HL-60 (cell line): ENCODE data around the gene NLRC5.

Experiments used
- DNase-seq, 2 experiments: peaks; one replicate each; pipeline ENCODE4 v3.0.0-alpha.2; 2010 to 2020; ENCODE audit warnings: low read depth in 1 of 2, low spot score in 1 of 2
- H3K27ac ChIP-seq: fragments of 250-450 bp; sonication (Bioruptor Pico); replicated peaks from 2 replicates; pipeline ENCODE4 v1.5.1; 2020; ENCODE audit warnings: mild to moderate bottlenecking, moderate library complexity
- H3K27me3 ChIP-seq: fragments of 250-450 bp; sonication (Bioruptor Pico); 2 replicates; pipeline ENCODE4 v1.5.1; 2021; ENCODE audit warnings: mild to moderate bottlenecking, moderate library complexity; ENCODE audit not compliant: insufficient read depth, poor library complexity, severe bottlenecking
- H3K4me3 ChIP-seq: replicated peaks from 2 replicates; pipeline ENCODE4 v1.5.1; 2011; ENCODE audit warnings: mild to moderate bottlenecking, control low read depth, low read length; ENCODE audit not compliant: insufficient read depth
- CTCF ChIP-seq: IDR thresholded peaks from one replicate; pipeline ENCODE4 v1.5.1; 2011; ENCODE audit warnings: low read length, control low read depth, inconsistent platforms; ENCODE audit not compliant: insufficient read depth
- GABPA ChIP-seq: IDR thresholded peaks from 2 replicates; pipeline ENCODE4 v1.6.1; 2012; ENCODE audit warnings: low read depth
- POLR2AphosphoS5 ChIP-seq: IDR thresholded peaks from 2 replicates; pipeline ENCODE4 v1.6.1; 2012; ENCODE audit warnings: low read depth
- REST ChIP-seq: IDR thresholded peaks from 2 replicates; pipeline ENCODE4 v1.6.1; 2012; ENCODE audit warnings: low read depth; ENCODE audit not compliant: insufficient replicate concordance
- SPI1 ChIP-seq: IDR thresholded peaks from 2 replicates; pipeline ENCODE4 v1.6.1; 2012; ENCODE audit warnings: low read depth, mild to moderate bottlenecking, borderline replicate concordance

The NLRC5 gene

GRCh38 chr16:57024894-57025680 lies 35.7 kb downstream of the NLRC5 start:
- peak in 1 of 2 experiments; percentile 79 for DNase-seq
- H3K27ac ChIP-seq: peak overlapping the region; percentile 70
- no peaks in the 10 kb centered on the region for H3K27me3 ChIP-seq
- no peak for TF ChIP-seq CTCF
- no peak; the same call in 1 of the 2 replicates for TF ChIP-seq POLR2AphosphoS5
- TF ChIP-seq SPI1: peak; percentile 94
- TF ChIP-seq GABPA: no peak
- H3K4me3 ChIP-seq: no peak overlapping the region

- H3K4me3 ChIP-seq: no peak overlapping the region
- no peaks in the 10 kb centered on the region for H3K27me3 ChIP-seq
- DNase-seq: peak in 1 of 2 experiments; percentile 39
- TF ChIP-seq POLR2AphosphoS5 (0 out of 2 replicates have a peak, but pooled peaks have one; percentile 33), SPI1 (no peak)
- peak overlapping the region; percentile 70 for H3K27ac ChIP-seq
These were observed 36.8 kb downstream of the NLRC5 start for GRCh38 chr16:57025941-57026777.

GRCh38 chr16:57026778-57027062 lies 37.4 kb downstream of the NLRC5 start:
- Histone ChIP-seq H3K4me3 (no peak overlapping the region), H3K27ac (peak overlapping the region; percentile 70), H3K27me3 (no peaks in the 10 kb centered on the region)
- no peak for DNase-seq
- no peak for TF ChIP-seq SPI1
- TF ChIP-seq CTCF: no peak
- TF ChIP-seq REST: no peak
- no peak for TF ChIP-seq POLR2AphosphoS5
- no peak for TF ChIP-seq GABPA

GRCh38 chr16:57027067-57027466 lies 37.7 kb downstream of the NLRC5 start:
- TF ChIP-seq GABPA (no peak), REST (no peak), POLR2AphosphoS5 (no peak), SPI1 (no peak), CTCF (no peak)
- Histone ChIP-seq H3K4me3 (no peak overlapping the region), H3K27ac (peak overlapping the region; percentile 70; the same call in 1 of the 2 replicates), H3K27me3 (no peaks in the 10 kb centered on the region)
- no peak for DNase-seq
